Upper lobe of right lung (tissue), 1 donor: Measurements from ENCODE around the gene ZKSCAN7. TPM values are rescaled to one million over a fixed set of nuclear protein-coding genes. Genes with fewer than 3 reads are reported as not detected.

Experiments used
- ATAC-seq: fragments of 200-7000 bp; cut with Tn5 transposase; one replicate; pipeline ENCODE4 v1.9.1; 2020; ENCODE audit warnings: mild to moderate bottlenecking, moderate library complexity
- DNase-seq: peaks from one replicate; pipeline ENCODE4 v3.0.0-alpha.2; 2020
- H3K27ac ChIP-seq: fragments of 200-600 bp; one replicate; pipeline ENCODE4 v1.8.0; 2022
- H3K27me3 ChIP-seq: fragments of 200-600 bp; one replicate; pipeline ENCODE4 v1.8.0; 2022; ENCODE audit warnings: mild to moderate bottlenecking
- H3K36me3 ChIP-seq: fragments of 200-600 bp; one replicate; pipeline ENCODE4 v1.8.0; 2022
- H3K4me1 ChIP-seq: fragments of 200-600 bp; one replicate; pipeline ENCODE4 v1.8.0; 2022
- H3K4me3 ChIP-seq: fragments of 200-600 bp; one replicate; pipeline ENCODE4 v1.8.0; 2022; ENCODE audit warnings: mild to moderate bottlenecking
- H3K9me3 ChIP-seq: fragments of 200-600 bp; one replicate; pipeline ENCODE4 v1.8.0; 2022
- intact Hi-C: fragments of 100-400 bp; cut with DNase I; formaldehyde crosslinking; loops from one replicate; pipeline ENCODE4 v1.11.0; 2022
- long read RNA-seq: library from polyadenylated mRNA; unstranded; transcript quantifications from one replicate; pipeline ENCODE4 v2.0.0, GENCODE V29; 2021
- total RNA-seq: library from RNA; stranded (reverse); fragmentation: NEBNext Ultra II Directional; extraction: Animal tissue kit (Norgen Biotek cat#: 25700); gene quantifications from one replicate; pipeline ENCODE4 v1.2.1, GENCODE V29; 2021
- TF ChIP-seq, protein P1 (sequence below): fragments of 200-600 bp; IDR thresholded peaks from one replicate; pipeline ENCODE4 v1.8.0; 2022; ENCODE audit warnings: antibody characterized with exemption
- donor health status: DM: no; HTN: yes; CAD: no; lungs with severe emphysema.

The ZKSCAN7 gene
- 3.6 TPM for total RNA-seq
- long read RNA-seq, partial matches to known transcripts = 1 of 3 reads
- long read RNA-seq, other reads (novel, unspliced or antisense) = 2 of 3 reads

DNA sequence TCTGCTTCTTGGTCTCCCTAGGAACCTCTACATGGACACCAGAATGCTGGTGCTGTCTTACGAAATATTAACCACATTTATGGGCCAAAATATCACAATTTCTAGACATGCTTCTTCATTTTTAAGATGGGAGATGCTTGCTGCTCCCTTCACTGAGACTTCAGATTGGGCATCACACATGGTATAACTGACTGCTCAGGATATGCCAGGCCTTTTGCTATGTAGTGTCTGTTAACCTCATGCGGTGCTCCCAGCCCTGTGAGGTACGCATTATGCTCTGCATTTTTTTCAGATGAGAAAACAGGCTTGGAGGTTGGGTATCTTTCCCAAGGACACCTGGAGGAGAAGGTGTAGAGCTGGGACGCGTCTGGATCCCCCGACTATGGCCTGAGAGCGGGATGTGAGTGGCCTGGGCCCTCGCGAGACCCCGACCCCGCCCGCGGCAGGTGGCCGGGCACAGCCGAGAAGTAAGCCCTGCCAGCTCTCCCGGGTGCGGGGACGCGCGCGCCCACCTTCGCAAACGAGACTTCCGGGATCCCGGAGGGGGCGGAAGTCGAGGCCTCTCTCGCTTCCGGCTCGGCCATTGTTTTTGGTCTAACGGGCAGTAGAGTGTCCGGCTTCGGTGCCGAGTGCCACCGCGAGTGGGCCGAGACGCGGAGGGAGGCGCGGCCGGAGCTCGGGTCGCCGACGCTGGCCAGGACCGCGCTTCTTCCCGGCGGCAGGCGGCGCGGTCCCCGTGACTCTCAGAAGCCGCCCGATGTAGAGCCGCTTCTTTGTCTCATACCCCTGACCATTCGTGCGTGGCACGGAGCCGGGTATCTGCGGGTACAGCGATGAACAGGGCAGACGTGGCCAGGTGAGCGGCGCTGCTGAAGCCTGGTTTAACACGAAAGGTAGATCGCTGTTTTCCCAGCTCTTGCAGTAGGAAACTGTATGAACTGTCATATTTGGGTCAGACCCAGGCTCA, at the start of gene ZKSCAN7:
TSS of gene ZKSCAN7 (plus strand) at position 568 of the 967 bp plus-strand sequence. CDS start 1,855 bp downstream, outside the sequence.
- Histone ChIP-seq H3K36me3 (no peaks in the 10 kb centered on the region), H3K4me1 (peaks cover 8% of the 10 kb centered on the region), H3K9me3 (no peaks in the 10 kb centered on the region), H3K4me3 (peak within 1 kb of the TSS; percentile 80), H3K27ac (peak within 1 kb of the TSS; percentile 71), H3K27me3 (no peaks in the 10 kb centered on the region)
- intact Hi-C loops = no loop called here
- DNase-seq (peak; percentile 84), ATAC-seq (peak; percentile 91)
- TF ChIP-seq, protein P1, sequence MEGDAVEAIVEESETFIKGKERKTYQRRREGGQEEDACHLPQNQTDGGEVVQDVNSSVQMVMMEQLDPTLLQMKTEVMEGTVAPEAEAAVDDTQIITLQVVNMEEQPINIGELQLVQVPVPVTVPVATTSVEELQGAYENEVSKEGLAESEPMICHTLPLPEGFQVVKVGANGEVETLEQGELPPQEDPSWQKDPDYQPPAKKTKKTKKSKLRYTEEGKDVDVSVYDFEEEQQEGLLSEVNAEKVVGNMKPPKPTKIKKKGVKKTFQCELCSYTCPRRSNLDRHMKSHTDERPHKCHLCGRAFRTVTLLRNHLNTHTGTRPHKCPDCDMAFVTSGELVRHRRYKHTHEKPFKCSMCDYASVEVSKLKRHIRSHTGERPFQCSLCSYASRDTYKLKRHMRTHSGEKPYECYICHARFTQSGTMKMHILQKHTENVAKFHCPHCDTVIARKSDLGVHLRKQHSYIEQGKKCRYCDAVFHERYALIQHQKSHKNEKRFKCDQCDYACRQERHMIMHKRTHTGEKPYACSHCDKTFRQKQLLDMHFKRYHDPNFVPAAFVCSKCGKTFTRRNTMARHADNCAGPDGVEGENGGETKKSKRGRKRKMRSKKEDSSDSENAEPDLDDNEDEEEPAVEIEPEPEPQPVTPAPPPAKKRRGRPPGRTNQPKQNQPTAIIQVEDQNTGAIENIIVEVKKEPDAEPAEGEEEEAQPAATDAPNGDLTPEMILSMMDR = no peak

DNA sequence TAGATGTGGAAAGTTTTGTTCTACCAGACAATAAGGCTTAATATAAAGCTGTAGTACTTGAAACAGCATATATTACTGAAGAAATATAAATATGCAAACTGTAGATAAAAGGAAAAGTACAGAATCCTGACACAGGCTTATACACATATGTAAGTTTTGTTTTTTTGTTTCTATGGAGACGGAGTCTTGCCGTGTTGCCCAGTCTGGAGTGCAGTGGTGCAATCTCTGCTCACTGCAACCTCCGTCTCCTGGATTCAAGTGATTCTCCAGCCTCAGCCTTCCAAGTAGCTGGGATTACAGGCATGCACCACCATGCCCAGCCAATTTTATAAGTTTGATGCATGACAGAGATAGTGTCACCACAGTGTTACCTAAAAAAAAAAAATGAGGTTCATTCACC, 48.4 kb upstream of the ZKSCAN7 start:
- no peak for ATAC-seq
- Histone ChIP-seq H3K9me3 (no peaks in the 10 kb centered on the region), H3K36me3 (no peaks in the 10 kb centered on the region), H3K27me3 (no peaks in the 10 kb centered on the region), H3K27ac (no peak overlapping the region), H3K4me1 (peaks cover 18% of the 10 kb centered on the region), H3K4me3 (no peak overlapping the region)
- TF ChIP-seq, protein P1 = no peak
- DNase-seq = no peak
- intact Hi-C loops = no loop called here

DNA sequence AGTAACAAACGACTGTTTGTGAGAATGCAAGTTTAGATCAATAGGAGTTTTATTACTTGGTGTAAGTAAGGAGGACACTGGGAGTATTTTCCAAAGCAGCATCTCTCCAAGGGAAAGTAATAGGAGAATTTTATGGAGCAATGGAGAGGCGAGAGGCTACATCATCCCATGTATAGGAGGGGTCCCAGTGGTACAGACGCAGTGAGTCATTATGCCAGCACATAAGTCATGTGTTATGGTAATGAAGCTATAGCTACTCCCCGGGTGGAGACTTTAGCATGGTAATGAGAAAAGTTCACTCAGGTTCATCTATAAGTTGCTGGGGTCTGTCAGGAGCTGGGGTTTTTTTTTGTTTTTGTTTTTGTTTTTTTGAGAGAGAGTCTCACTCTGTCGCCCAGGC, 48.0 kb upstream of the ZKSCAN7 start:
- TF ChIP-seq, protein P1 = no peak
- H3K9me3 ChIP-seq = no peaks in the 10 kb centered on the region
- H3K27ac ChIP-seq = no peak overlapping the region
- no peak for ATAC-seq
- peaks cover 18% of the 10 kb centered on the region for H3K4me1 ChIP-seq
- intact Hi-C loops = no loop called here
- H3K27me3 ChIP-seq = no peaks in the 10 kb centered on the region
- H3K4me3 ChIP-seq = no peak overlapping the region
- H3K36me3 ChIP-seq = no peaks in the 10 kb centered on the region
- DNase-seq = no peak

DNA sequence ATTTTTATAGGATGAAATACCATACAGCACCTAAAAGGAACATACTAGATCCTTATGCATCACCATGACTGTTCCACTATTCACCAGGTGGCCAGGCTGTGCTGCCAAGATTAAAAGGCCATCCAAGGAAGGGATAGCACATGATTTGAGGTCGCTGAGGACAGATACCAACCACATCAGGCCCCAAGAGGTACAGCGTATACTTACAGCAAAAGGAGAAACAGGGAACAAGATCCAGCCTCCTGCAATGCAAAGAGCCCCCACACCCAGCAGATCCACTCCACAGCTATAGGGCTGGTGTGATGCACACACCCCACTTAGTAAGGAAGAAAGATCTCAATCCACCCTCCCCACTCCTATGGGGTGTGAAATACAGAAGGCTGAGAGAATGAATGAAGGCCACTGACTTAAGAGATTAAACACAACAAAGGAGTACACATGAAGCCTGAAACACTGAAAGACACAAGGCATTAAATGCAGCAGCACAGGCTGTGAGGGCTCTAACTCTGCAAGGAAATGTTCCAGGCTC, 45.5 kb upstream of the ZKSCAN7 start:
- peak overlapping the region; percentile 68 for H3K4me3 ChIP-seq
- H3K27ac ChIP-seq = peak overlapping the region; percentile 82
- no peaks in the 10 kb centered on the region for H3K27me3 ChIP-seq
- H3K4me1 ChIP-seq = peaks cover 18% of the 10 kb centered on the region
- no peaks in the 10 kb centered on the region for H3K9me3 ChIP-seq
- intact Hi-C loops = no loop called here
- TF ChIP-seq, protein P1 = no peak
- H3K36me3 ChIP-seq = no peaks in the 10 kb centered on the region
- no peak for DNase-seq
- ATAC-seq = no peak

DNA sequence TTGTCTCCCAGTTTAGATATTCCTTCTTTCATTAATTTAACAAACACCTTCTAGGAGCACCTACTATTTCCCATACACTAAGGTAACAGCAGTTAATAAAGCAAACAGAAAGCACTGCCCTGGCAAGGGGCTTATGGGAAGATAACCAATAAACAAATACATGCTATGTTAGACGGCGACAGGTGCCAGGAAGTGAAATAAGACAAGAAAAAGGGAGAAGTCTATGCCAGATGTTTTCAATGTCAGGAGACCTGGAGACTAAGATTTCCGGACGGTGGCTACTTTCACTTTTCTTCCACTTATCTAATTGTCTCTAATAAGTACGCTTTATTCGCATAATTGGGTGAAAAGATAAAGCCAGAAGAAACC, 45.0 kb upstream of the ZKSCAN7 start:
- Histone ChIP-seq H3K27ac (peak overlapping the region; percentile 82), H3K4me3 (peak overlapping the region; percentile 68), H3K9me3 (no peaks in the 10 kb centered on the region), H3K27me3 (no peaks in the 10 kb centered on the region), H3K36me3 (no peaks in the 10 kb centered on the region), H3K4me1 (peaks cover 18% of the 10 kb centered on the region)
- ATAC-seq (no peak), DNase-seq (no peak)
- intact Hi-C loops = no loop called here
- TF ChIP-seq, protein P1 = no peak
